ENCODE results near the gene ANK2. TPM values are rescaled to one million over a fixed set of nuclear protein-coding genes. Genes with fewer than 3 reads are reported as not detected.

ANK2 gene
- total and polyA plus RNA-seq, 2 experiments from 2014 or later, result 7.7 to 40.4 TPM

DNA sequence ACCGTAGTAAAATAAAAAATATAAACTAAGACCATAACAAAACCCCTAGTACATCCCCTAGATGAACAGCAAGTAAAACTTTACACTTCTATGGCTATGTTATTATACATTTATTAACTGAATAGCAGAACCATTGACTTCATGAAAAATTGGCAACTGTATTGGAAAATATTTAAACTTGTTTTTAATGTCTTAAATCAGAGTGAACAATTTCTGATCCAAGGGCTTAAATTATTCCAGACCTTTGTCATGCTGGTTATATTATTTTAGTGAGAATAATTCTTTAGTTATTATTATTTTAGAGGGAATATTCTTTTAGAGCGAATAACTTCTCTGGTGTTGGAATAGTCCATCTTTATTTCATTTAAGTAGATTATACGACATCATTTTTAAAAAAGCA is 265.0 kb downstream of the ANK2 start:
- H3K4me1 ChIP-seq (ENCODE audit: insufficient read depth), result no peaks in the 10 kb centered on the region
- H4K20me1 ChIP-seq (replicated peaks; ENCODE audit: insufficient read depth), result no peaks in the 10 kb centered on the region
- no peak for TF ChIP-seq EZH2 (IDR thresholded peaks at IDR 0.05; ENCODE audit: low read depth, unreplicated experiment)
- TF ChIP-seq POLR2AphosphoS5 (IDR thresholded peaks at IDR 0.05; ENCODE audit: low read depth), result no peak
- no peak for TF ChIP-seq ZNF114 (CRISPR knock-in tag; IDR thresholded peaks at IDR 0.05)
- TF ChIP-seq JUNB (IDR thresholded peaks at IDR 0.05; ENCODE audit: unreplicated experiment), result no peak
- no peak for TF ChIP-seq ZNF462 (CRISPR knock-in tag; IDR thresholded peaks at IDR 0.05)
- TF ChIP-seq CREB1 (CRISPR knock-in tag; IDR thresholded peaks at IDR 0.05; ENCODE audit: low read depth), result no peak
- no peak for TF ChIP-seq NANOG (IDR thresholded peaks at IDR 0.05; ENCODE audit: borderline replicate concordance)
- TF ChIP-seq, protein P1, sequence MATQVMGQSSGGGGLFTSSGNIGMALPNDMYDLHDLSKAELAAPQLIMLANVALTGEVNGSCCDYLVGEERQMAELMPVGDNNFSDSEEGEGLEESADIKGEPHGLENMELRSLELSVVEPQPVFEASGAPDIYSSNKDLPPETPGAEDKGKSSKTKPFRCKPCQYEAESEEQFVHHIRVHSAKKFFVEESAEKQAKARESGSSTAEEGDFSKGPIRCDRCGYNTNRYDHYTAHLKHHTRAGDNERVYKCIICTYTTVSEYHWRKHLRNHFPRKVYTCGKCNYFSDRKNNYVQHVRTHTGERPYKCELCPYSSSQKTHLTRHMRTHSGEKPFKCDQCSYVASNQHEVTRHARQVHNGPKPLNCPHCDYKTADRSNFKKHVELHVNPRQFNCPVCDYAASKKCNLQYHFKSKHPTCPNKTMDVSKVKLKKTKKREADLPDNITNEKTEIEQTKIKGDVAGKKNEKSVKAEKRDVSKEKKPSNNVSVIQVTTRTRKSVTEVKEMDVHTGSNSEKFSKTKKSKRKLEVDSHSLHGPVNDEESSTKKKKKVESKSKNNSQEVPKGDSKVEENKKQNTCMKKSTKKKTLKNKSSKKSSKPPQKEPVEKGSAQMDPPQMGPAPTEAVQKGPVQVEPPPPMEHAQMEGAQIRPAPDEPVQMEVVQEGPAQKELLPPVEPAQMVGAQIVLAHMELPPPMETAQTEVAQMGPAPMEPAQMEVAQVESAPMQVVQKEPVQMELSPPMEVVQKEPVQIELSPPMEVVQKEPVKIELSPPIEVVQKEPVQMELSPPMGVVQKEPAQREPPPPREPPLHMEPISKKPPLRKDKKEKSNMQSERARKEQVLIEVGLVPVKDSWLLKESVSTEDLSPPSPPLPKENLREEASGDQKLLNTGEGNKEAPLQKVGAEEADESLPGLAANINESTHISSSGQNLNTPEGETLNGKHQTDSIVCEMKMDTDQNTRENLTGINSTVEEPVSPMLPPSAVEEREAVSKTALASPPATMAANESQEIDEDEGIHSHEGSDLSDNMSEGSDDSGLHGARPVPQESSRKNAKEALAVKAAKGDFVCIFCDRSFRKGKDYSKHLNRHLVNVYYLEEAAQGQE (IDR thresholded peaks at IDR 0.05; ENCODE audit: unreplicated experiment), result no peak
- no peak for TF ChIP-seq ETS1 (IDR thresholded peaks at IDR 0.05)
- no peak for TF ChIP-seq CTCF (conservative IDR thresholded peaks at IDR 0.05; ENCODE audit: low read depth in 2 of 2)
- no peak for TF ChIP-seq EZH2phosphoT487 (IDR thresholded peaks at IDR 0.05; ENCODE audit: unreplicated experiment)
- TF ChIP-seq STAT1 (IDR thresholded peaks at IDR 0.05; ENCODE audit: unreplicated experiment), result no peak
- TF ChIP-seq ZNF331 (CRISPR knock-in tag; IDR thresholded peaks at IDR 0.05; ENCODE audit: low read depth), result no peak
- no peak overlapping the region for H2AFZ ChIP-seq
- H3K4me1 Mint-ChIP-seq, result peaks cover 6% of the 10 kb centered on the region
- no peak for DNase-seq (ENCODE audit: low spot score)
- no peak overlapping the region for H3K27ac ChIP-seq (ENCODE audit: low read depth)
- no peak for ATAC-seq
- no peaks in the 10 kb centered on the region for H3K36me3 ChIP-seq (ENCODE audit: insufficient read depth)
- no peak overlapping the region for H3K27ac Mint-ChIP-seq
- no peaks in the 10 kb centered on the region for H3K27me3 ChIP-seq (ENCODE audit: insufficient read depth)
- H3K79me2 ChIP-seq (replicated peaks; ENCODE audit: insufficient read depth), result no peaks in the 10 kb centered on the region
- H3F3A ChIP-seq (replicated peaks; ENCODE audit: low read depth), result no peaks in the 10 kb centered on the region
- H3K4me3 ChIP-seq, result no peak overlapping the region
- H3K36me3 Mint-ChIP-seq (ENCODE audit: low read depth), result peaks cover 11% of the 10 kb centered on the region; the same call in 2 of the 3 replicates
- H3K4me3 Mint-ChIP-seq, result no peak overlapping the region
- no peaks in the 10 kb centered on the region for H3K9me3 Mint-ChIP-seq
- H3K4me2 ChIP-seq, result no peak overlapping the region
- H3K27me3 Mint-ChIP-seq (ENCODE audit: insufficient read depth, low read depth, poor library complexity), result no peaks in the 10 kb centered on the region
- no peaks in the 10 kb centered on the region for H3K9me2 ChIP-seq (ENCODE audit: insufficient read depth)
